ENCODE data around the gene TCEAL4.

The TCEAL4 gene

DNA sequence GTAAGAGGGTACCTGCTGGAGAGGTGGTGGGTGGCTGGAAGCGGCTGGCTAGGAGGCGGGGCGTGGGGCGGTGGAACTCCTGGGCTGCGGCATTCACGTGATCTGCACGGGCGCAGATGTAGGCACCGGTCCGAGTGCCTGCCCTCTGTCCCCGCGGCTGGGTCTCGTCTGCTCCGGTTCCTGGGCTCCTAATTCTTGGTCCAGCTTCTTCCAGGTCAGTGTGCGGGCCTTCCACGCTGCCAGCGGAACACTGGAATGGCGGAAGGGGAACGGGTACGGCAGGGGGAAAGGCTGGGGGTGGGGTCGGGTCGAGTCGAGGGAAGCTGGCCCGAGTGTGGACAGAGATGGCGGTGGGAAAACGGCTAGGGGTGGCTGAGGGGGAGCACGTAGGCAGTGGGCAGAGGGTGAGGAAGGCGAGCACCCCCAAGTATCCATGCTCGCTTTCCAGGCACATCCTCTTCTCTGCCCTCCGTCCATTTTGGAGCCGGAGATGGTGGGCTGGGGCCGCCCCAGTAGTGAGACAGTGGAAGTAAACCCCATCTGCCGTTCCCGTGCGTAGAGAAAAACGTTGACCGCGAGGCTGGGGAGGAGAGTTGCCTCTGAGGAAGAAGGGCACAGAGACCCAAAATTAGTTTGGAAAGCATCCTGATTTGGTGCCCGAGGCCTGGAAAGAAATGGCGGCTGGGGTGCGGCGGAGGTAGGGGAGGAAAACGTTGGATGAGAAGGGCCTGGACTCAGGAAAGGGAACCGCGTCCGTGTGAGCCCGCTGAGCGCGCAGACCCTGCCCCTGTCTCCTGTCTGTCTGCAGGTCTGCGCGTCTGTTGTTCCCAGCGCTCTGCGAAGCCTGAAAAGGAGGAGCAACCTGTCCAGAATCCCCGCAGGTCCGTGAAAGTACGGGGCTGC, at the start of gene TCEAL4:
TCEAL4 (plus strand) TSS at position 105 of the 903 bp plus-strand sequence. CDS start 1,161 bp downstream, outside the sequence.
- H3K36me3 Mint-ChIP-seq (ENCODE audit: low read depth): peaks cover 11% of the 10 kb centered on the region

DNA sequence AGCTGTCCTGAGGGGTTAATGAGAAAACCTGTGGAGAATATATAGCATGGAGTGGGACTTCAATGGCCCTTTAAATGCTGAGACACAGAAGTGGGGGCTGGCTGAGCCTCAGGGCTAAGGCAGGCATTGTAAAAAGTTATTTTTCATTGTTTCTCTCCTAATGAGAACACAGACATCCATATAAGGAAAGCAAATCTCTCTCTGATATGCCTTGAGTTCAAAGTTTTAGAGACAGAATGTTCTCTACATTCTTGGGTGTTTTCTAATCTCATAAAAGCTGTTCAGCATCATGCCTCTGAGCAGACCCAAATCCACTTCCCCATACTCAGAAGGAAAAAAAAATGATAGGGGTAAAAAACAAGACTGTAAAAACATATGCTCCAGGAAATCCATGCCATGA, 49.2 kb upstream of the TCEAL4 start:
- Mint-ChIP-seq H3K27me3 (ENCODE audit: low read depth, poor library complexity) (no peaks in the 10 kb centered on the region), H3K4me1 (peaks cover 8% of the 10 kb centered on the region), H3K36me3 (ENCODE audit: low read depth) (no peaks in the 10 kb centered on the region), H3K4me3 (no peak overlapping the region), H3K27ac (no peak overlapping the region), H3K9me3 (no peaks in the 10 kb centered on the region)
- TF ChIP-seq, protein P1, sequence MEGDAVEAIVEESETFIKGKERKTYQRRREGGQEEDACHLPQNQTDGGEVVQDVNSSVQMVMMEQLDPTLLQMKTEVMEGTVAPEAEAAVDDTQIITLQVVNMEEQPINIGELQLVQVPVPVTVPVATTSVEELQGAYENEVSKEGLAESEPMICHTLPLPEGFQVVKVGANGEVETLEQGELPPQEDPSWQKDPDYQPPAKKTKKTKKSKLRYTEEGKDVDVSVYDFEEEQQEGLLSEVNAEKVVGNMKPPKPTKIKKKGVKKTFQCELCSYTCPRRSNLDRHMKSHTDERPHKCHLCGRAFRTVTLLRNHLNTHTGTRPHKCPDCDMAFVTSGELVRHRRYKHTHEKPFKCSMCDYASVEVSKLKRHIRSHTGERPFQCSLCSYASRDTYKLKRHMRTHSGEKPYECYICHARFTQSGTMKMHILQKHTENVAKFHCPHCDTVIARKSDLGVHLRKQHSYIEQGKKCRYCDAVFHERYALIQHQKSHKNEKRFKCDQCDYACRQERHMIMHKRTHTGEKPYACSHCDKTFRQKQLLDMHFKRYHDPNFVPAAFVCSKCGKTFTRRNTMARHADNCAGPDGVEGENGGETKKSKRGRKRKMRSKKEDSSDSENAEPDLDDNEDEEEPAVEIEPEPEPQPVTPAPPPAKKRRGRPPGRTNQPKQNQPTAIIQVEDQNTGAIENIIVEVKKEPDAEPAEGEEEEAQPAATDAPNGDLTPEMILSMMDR (IDR thresholded peaks at IDR 0.05): no peak
- DNase-seq: no peak

More for the DNA sequence above, at the start of gene TCEAL4:
- TF ChIP-seq, protein P1 (IDR thresholded peaks at IDR 0.05): no peak
- Mint-ChIP-seq H3K9me3 (peaks cover 33% of the 10 kb centered on the region), H3K27ac (no peak within 1 kb of the TSS), H3K4me1 (peaks cover 8% of the 10 kb centered on the region), H3K27me3 (ENCODE audit: low read depth, poor library complexity) (peaks cover 22% of the 10 kb centered on the region), H3K4me3 (peak within 1 kb of the TSS; percentile 96)
- DNase-seq: peak; percentile 64

DNA sequence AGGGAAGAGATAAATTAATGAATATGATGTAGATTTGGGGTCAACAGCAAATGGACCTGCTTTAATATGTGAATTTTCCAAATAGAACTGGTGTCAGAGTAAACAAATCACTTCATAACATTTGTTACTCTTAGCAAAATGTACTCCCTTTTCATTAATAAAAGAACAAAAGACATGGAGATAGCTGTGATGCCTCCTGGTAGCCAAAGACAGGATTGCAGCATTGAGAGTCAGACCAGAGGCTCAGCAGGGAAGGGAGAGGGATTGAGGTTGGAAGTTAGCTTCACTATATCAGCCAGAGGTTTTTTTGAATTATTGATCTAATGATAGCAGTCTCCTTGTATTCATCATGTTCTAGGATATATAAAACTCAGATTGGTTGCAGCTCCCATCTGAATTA, 48.6 kb upstream of the TCEAL4 start:
- Mint-ChIP-seq H3K27me3 (ENCODE audit: low read depth, poor library complexity) (no peaks in the 10 kb centered on the region), H3K9me3 (no peaks in the 10 kb centered on the region), H3K4me1 (peaks cover 8% of the 10 kb centered on the region), H3K27ac (no peak overlapping the region), H3K36me3 (ENCODE audit: low read depth) (no peaks in the 10 kb centered on the region), H3K4me3 (no peak overlapping the region)
- no peak for DNase-seq
- TF ChIP-seq, protein P1 (IDR thresholded peaks at IDR 0.05): no peak

DNA sequence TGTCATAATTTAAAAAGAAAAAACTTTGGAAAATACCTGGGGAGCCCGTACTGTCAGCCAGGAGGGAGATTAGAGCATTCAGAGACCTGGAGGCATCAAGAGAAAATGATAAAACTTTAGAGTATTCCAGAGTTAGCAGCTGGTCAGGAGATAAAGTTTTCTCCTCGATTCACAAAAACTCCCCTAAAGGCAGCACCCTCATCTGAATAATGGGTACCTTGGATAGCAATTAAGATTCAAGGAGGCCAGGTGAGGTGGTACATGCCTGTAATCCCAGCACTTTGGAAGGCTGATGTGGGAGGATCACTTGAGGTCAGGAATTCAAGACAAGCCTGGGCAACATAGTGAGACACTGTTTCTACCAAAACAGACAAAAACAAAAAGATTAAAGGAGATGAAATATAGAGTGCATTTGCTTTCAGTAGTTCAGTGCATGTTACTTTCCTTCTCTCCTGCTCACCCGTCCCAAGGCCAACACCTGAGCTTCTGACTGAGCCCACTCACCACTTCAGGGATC, 47.4 kb upstream of the TCEAL4 start:
- DNase-seq: no peak
- Mint-ChIP-seq H3K9me3 (no peaks in the 10 kb centered on the region), H3K27ac (no peak overlapping the region)

DNA sequence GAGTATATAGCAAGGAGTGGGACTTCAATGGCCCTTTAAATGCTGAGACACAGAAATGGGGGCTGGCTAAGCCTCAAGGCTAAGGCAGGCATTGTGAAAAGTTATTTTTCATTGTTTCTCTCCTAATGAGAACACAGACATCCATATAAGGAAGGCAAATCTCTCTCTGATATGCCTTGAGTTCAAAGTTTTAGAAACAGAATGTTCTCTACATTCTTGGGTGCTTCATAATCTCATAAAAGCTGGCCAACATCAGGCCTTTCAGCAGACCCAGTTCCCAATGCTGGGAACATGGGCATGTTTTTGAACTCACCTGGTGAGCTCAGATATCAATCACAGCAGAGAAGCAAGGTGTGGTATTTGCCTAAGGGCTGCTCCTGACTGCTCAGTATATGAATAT, 46.6 kb upstream of the TCEAL4 start:
- Mint-ChIP-seq H3K4me3 (no peak overlapping the region), H3K36me3 (ENCODE audit: low read depth) (no peaks in the 10 kb centered on the region), H3K4me1 (peaks cover 5% of the 10 kb centered on the region), H3K27ac (no peak overlapping the region), H3K9me3 (no peaks in the 10 kb centered on the region), H3K27me3 (ENCODE audit: low read depth, poor library complexity) (no peaks in the 10 kb centered on the region)
- TF ChIP-seq, protein P1 (IDR thresholded peaks at IDR 0.05): no peak
- DNase-seq: no peak

More for the DNA sequence above, 47.4 kb upstream of the TCEAL4 start:
- TF ChIP-seq, protein P1 (IDR thresholded peaks at IDR 0.05): no peak
- no peak overlapping the region for H3K4me3 Mint-ChIP-seq
- peaks cover 8% of the 10 kb centered on the region for H3K4me1 Mint-ChIP-seq
- H3K27me3 Mint-ChIP-seq (ENCODE audit: low read depth, poor library complexity): no peaks in the 10 kb centered on the region
- no peaks in the 10 kb centered on the region for H3K36me3 Mint-ChIP-seq (ENCODE audit: low read depth)
